Stimulated activated CD4-positive, alpha-beta T cell treated with anti-CD3 and anti-CD28 coated beads, Interleukin-1b, Interleukin-23, amount 100 ng/mL, for 48 hours (primary cell): ENCODE measurements around the gene GRK2.
"Not testable (repeated sequence)": the region's sequence is repeated elsewhere in the genome, so short reads cannot be mapped to it uniquely, and the experiment has no call there.

Source experiments
- DNase-seq: peaks from one replicate; pipeline ENCODE4 v3.0.0-alpha.2; 2020

The GRK2 gene

GRCh38 chr11:67266449-67267187, at the start of gene GRK2:
GRK2 (plus strand) TSS chr11:67266473; CDS start chr11:67266700, 227 bp downstream.
- DNase-seq: no peak

- no peak for DNase-seq
These were observed 38.5 kb upstream of the GRK2 start for GRCh38 chr11:67227726-67228125.

GRCh38 chr11:67230406-67230805, 35.9 kb upstream of the GRK2 start:
- no peak for DNase-seq

- DNase-seq: no peak
These were observed 35.4 kb upstream of the GRK2 start for GRCh38 chr11:67230886-67231285.

- no peak for DNase-seq
These were observed 32.6 kb upstream of the GRK2 start for GRCh38 chr11:67233584-67234190.

- DNase-seq: not testable (repeated sequence)
These were observed 31.7 kb upstream of the GRK2 start for GRCh38 chr11:67234571-67234970.

- no peak for DNase-seq
These were observed 28.7 kb upstream of the GRK2 start for GRCh38 chr11:67237574-67237973.

- DNase-seq: no peak
These were observed 27.1 kb upstream of the GRK2 start for GRCh38 chr11:67238894-67239782.

- DNase-seq: peak; percentile 98
These were observed 26.3 kb upstream of the GRK2 start for GRCh38 chr11:67239783-67240575.

GRCh38 chr11:67240576-67241389, 25.5 kb upstream of the GRK2 start:
- peak; percentile 90 for DNase-seq

GRCh38 chr11:67242548-67242947, 23.7 kb upstream of the GRK2 start:
- DNase-seq: no peak

- DNase-seq: no peak
These were observed 23.2 kb upstream of the GRK2 start for GRCh38 chr11:67243051-67243450.

GRCh38 chr11:67245046-67245445, 21.2 kb upstream of the GRK2 start:
- no peak for DNase-seq

- no peak for DNase-seq
These were observed 18.2 kb upstream of the GRK2 start for GRCh38 chr11:67247946-67248550.

- no peak for DNase-seq
These were observed 17.6 kb upstream of the GRK2 start for GRCh38 chr11:67248653-67249052.

- no peak for DNase-seq
These were observed 15.9 kb upstream of the GRK2 start for GRCh38 chr11:67250059-67251043.

GRCh38 chr11:67251841-67252240, 14.4 kb upstream of the GRK2 start:
- DNase-seq: no peak

GRCh38 chr11:67252831-67253239, 13.4 kb upstream of the GRK2 start:
- no peak for DNase-seq

- DNase-seq: no peak
These were observed 12.2 kb upstream of the GRK2 start for GRCh38 chr11:67253872-67254624.
